HG03103 (cell line): ENCODE measurements around the gene ZFP36L1.
"Not testable (repeated sequence)": the region's sequence is repeated elsewhere in the genome, so short reads cannot be mapped to it uniquely, and the experiment has no call there.

Experiments used
- ATAC-seq: cut with Tn5 transposase; IDR thresholded peaks from one replicate; pipeline ENCODE4 v1.9.1; 2021; ENCODE audit warnings: low read depth; ENCODE audit not compliant: unreplicated experiment

Gene ZFP36L1

GRCh38 chr14:68768316-68768715 lies 24.6 kb downstream of the ZFP36L1 start:
- ATAC-seq = no peak

GRCh38 chr14:68767248-68767645 lies 25.6 kb downstream of the ZFP36L1 start:
- ATAC-seq = no peak

- no peak for ATAC-seq
Measured at GRCh38 chr14:68766299-68767247, 26.3 kb downstream of the ZFP36L1 start.

- ATAC-seq = not testable (repeated sequence)
Measured at GRCh38 chr14:68763843-68764242, 29.0 kb downstream of the ZFP36L1 start.

- no peak for ATAC-seq
Measured at GRCh38 chr14:68762953-68763764, 29.7 kb downstream of the ZFP36L1 start.

GRCh38 chr14:68761391-68761790 lies 31.5 kb downstream of the ZFP36L1 start:
- no peak for ATAC-seq

GRCh38 chr14:68760761-68761160 lies 32.1 kb downstream of the ZFP36L1 start:
- ATAC-seq = no peak

GRCh38 chr14:68759937-68760336 lies 32.9 kb downstream of the ZFP36L1 start:
- no peak for ATAC-seq

- ATAC-seq = no peak
Measured at GRCh38 chr14:68759017-68759560, 33.8 kb downstream of the ZFP36L1 start.

GRCh38 chr14:68758301-68758700 lies 34.6 kb downstream of the ZFP36L1 start:
- ATAC-seq = no peak

- ATAC-seq = no peak
Measured at GRCh38 chr14:68757618-68758081, 35.2 kb downstream of the ZFP36L1 start.

GRCh38 chr14:68756734-68757133 lies 36.1 kb downstream of the ZFP36L1 start:
- ATAC-seq = no peak

GRCh38 chr14:68756000-68756481 lies 36.8 kb downstream of the ZFP36L1 start:
- ATAC-seq = no peak

GRCh38 chr14:68755016-68755353 lies 37.9 kb downstream of the ZFP36L1 start:
- no peak for ATAC-seq

- no peak for ATAC-seq
Measured at GRCh38 chr14:68753690-68754089, 39.2 kb downstream of the ZFP36L1 start.

- ATAC-seq = no peak
Measured at GRCh38 chr14:68752271-68753006, 40.4 kb downstream of the ZFP36L1 start.

GRCh38 chr14:68749487-68750475 lies 43.1 kb downstream of the ZFP36L1 start:
- ATAC-seq = no peak

- ATAC-seq = no peak
Measured at GRCh38 chr14:68748691-68749090, 44.2 kb downstream of the ZFP36L1 start.

- ATAC-seq = no peak
Measured at GRCh38 chr14:68748260-68748659, 44.6 kb downstream of the ZFP36L1 start.
